BLaER1 treated with 17β-estradiol and CSF1 and Interleukin-3, amounts not matched to agents 10 nM and 100 nM (cell line): ENCODE measurements around the gene ITGB5.
"Not testable (repeated sequence)": the region's sequence is repeated elsewhere in the genome, so short reads cannot be mapped to it uniquely, and the experiment has no call there.

Experiments used
- H3K27ac ChIP-seq, 11 experiments: shearing (Covaris generic); formaldehyde crosslinking; 2 replicates each; pipeline ENCODE4 v1.8.1; 2022
- H3K27me3 ChIP-seq, 11 experiments: shearing (Covaris generic); formaldehyde crosslinking; 2 replicates each; pipeline ENCODE4 v1.8.1; 2022
- H3K36me3 ChIP-seq, 11 experiments: shearing (Covaris generic); formaldehyde crosslinking; 2 replicates each; pipeline ENCODE4 v1.8.1; 2022
- H3K4me1 ChIP-seq, 10 experiments: shearing (Covaris generic); formaldehyde crosslinking; 2 replicates each; pipeline ENCODE4 v1.8.1; 2022
- H3K4me2 ChIP-seq, 11 experiments: shearing (Covaris generic); formaldehyde crosslinking; 2 replicates each; pipeline ENCODE4 v1.8.1; 2022
- H3K4me3 ChIP-seq, 10 experiments: shearing (Covaris generic); formaldehyde crosslinking; 2 replicates each; pipeline ENCODE4 v1.8.1; 2022
- H3K9ac ChIP-seq, 11 experiments: shearing (Covaris generic); formaldehyde crosslinking; 2 replicates each; pipeline ENCODE4 v1.8.1; 2022
- H3K9me3 ChIP-seq, 11 experiments: shearing (Covaris generic); formaldehyde crosslinking; replicated peaks in 1 of 11; 2 replicates each; pipeline ENCODE4 v1.8.1; 2022
- H4K20me1 ChIP-seq, 11 experiments: shearing (Covaris generic); formaldehyde crosslinking; 2 replicates each; pipeline ENCODE4 v1.8.1; 2022
- Cebpa-rat ChIP-seq, 11 experiments: shearing (Covaris generic); IDR thresholded peaks; 2 replicates each; pipeline ENCODE4 v1.8.1; 2022

ITGB5 gene

GRCh38 chr3:124763206-124763605, 124.0 kb downstream of the ITGB5 start:
- no peak overlapping the region for H3K27ac ChIP-seq
- no peaks in the 10 kb centered on the region for H3K9me3 ChIP-seq
- H4K20me1 ChIP-seq: no peaks in the 10 kb centered on the region

DNA sequence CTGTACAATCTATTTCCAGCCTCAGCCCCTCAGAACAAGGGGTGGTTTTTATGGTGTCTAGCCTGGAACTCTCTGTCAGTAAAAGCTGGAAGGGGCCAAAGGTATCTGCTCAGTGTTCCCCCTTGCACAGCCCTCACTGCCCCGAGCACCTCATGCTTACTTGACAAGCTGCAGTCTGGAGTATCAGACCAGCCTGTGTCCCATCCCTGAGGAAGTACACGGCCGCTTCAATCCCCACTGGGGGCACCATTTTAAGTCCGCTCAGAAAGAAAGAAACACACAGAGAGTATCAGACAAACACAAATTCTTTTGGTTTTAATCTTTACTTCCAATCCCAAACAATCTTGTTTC, 124.5 kb downstream of the ITGB5 start:
- Histone ChIP-seq H3K36me3 (peaks cover 0 to 48% (median 0%) of the 10 kb centered on the region in 11 experiments; a peak in 5 of 22 replicates), H3K9ac (no peak overlapping the region), H3K27ac (no peak overlapping the region), H3K27me3 (no peaks in the 10 kb centered on the region), H3K9me3 (no peaks in the 10 kb centered on the region), H3K4me1 (peaks cover 10 to 31% (median 23%) of the 10 kb centered on the region in 10 experiments), H3K4me3 (no peak overlapping the region), H4K20me1 (no peaks in the 10 kb centered on the region), H3K4me2 (peak overlapping the region in 10 of 11 experiments; percentile 15 to 61 (median 39); a peak in 8 of 22 replicates)
- TF ChIP-seq Cebpa-rat (IDR thresholded peaks at IDR 0.05): no peak

More at GRCh38 chr3:124763206-124763605, 124.0 kb downstream of the ITGB5 start:
- TF ChIP-seq Cebpa-rat (IDR thresholded peaks at IDR 0.05): no peak
- Histone ChIP-seq H3K36me3 (peaks cover 0 to 54% (median 0%) of the 10 kb centered on the region in 11 experiments; a peak in 5 of 22 replicates), H3K4me2 (no peak overlapping the region; a peak in 1 of 22 replicates), H3K9ac (no peak overlapping the region), H3K4me1 (peaks cover 10 to 31% (median 23%) of the 10 kb centered on the region in 10 experiments), H3K4me3 (no peak overlapping the region), H3K27me3 (no peaks in the 10 kb centered on the region)

DNA sequence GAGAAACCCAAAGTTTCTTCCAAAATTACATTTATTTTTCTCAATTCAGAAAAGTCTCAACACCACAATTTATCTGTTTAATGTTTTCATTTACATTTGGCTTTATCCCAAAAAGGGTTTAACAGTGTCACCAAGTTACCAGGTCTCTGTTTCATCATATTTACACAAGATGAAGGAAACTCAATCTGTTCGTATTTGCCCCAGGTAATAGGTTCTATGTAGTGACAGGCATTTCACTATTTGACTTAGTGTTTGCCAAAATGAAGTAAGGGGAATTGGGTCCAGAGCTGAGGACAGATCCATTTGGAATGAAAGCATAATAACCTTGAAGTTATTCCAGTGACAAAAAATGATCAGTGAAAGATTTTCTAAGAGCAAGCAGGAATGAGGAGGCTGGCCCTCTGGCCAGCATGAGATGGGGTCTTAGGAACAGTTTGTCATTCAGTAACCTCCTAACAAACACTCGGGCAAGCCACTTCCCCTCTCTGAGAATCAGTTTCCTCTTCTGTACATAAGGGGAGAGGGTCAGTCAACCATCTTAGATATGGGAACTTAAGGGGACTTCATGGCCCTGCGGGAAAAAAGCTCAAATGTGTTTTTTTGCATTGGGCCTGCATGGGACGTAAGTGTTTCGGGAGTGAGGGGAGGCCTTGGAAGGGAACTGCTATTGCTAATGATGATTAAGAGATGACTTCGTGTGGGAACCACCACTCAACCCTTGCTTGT, 125.1 kb downstream of the ITGB5 start:
- H3K9me3 ChIP-seq: no peaks in the 10 kb centered on the region
- no peaks in the 10 kb centered on the region for H3K27me3 ChIP-seq
- H3K27ac ChIP-seq: no peak overlapping the region
- no peak for TF ChIP-seq Cebpa-rat (IDR thresholded peaks at IDR 0.05)
- H3K4me1 ChIP-seq: peaks cover 10 to 31% (median 23%) of the 10 kb centered on the region in 10 experiments
- peaks cover 0 to 43% (median 0%) of the 10 kb centered on the region in 11 experiments; a peak in 5 of 22 replicates for H3K36me3 ChIP-seq
- H3K9ac ChIP-seq: no peak overlapping the region
- peak overlapping the region; percentile 15 to 61 (median 44); a peak in 14 of 22 replicates for H3K4me2 ChIP-seq
- no peaks in the 10 kb centered on the region for H4K20me1 ChIP-seq
- no peak overlapping the region for H3K4me3 ChIP-seq

- no peak overlapping the region for H3K4me3 ChIP-seq
- no peaks in the 10 kb centered on the region for H3K9me3 ChIP-seq
- peaks cover 10 to 31% (median 23%) of the 10 kb centered on the region in 10 experiments for H3K4me1 ChIP-seq
- no peak overlapping the region for H3K27ac ChIP-seq
- H3K9ac ChIP-seq: no peak overlapping the region
- peaks cover 0 to 35% (median 0%) of the 10 kb centered on the region in 11 experiments; a peak in 5 of 22 replicates for H3K36me3 ChIP-seq
- no peaks in the 10 kb centered on the region for H3K27me3 ChIP-seq
- H3K4me2 ChIP-seq: peak overlapping the region; percentile 13 to 61 (median 44); a peak in 18 of 22 replicates
- no peak for TF ChIP-seq Cebpa-rat (IDR thresholded peaks at IDR 0.05)
- H4K20me1 ChIP-seq: no peaks in the 10 kb centered on the region
Observed at GRCh38 chr3:124761250-124761796, 125.8 kb downstream of the ITGB5 start.

DNA sequence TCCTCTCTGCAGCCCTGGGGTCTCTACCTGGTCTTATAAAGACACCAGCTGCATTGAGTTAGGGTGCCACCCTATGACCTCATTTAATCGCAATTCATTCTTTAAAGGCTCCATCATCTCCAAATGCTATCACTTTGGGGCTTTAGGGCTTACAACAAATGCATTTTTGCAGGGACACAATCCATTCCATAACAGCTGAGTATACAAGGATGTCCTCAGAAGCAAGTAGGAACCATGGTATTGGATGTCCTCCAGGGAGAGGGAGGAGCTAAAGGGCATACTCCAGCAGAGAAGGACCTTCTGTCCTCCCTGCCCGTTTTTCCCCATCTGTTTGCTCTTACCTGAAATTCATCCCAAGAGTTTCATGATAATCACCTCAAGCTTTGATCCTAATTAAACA, 126.6 kb downstream of the ITGB5 start:
- no peaks in the 10 kb centered on the region for H3K27me3 ChIP-seq
- no peak overlapping the region for H3K9ac ChIP-seq
- H3K4me3 ChIP-seq: no peak overlapping the region
- H3K36me3 ChIP-seq: peaks cover 0 to 28% (median 0%) of the 10 kb centered on the region in 11 experiments; a peak in 5 of 22 replicates
- H3K4me2 ChIP-seq: no peak overlapping the region
- no peak overlapping the region for H3K27ac ChIP-seq
- H3K4me1 ChIP-seq: peaks cover 10 to 28% (median 21%) of the 10 kb centered on the region in 10 experiments
- H3K9me3 ChIP-seq: no peaks in the 10 kb centered on the region
- TF ChIP-seq Cebpa-rat (IDR thresholded peaks at IDR 0.05): no peak
- no peaks in the 10 kb centered on the region for H4K20me1 ChIP-seq

DNA sequence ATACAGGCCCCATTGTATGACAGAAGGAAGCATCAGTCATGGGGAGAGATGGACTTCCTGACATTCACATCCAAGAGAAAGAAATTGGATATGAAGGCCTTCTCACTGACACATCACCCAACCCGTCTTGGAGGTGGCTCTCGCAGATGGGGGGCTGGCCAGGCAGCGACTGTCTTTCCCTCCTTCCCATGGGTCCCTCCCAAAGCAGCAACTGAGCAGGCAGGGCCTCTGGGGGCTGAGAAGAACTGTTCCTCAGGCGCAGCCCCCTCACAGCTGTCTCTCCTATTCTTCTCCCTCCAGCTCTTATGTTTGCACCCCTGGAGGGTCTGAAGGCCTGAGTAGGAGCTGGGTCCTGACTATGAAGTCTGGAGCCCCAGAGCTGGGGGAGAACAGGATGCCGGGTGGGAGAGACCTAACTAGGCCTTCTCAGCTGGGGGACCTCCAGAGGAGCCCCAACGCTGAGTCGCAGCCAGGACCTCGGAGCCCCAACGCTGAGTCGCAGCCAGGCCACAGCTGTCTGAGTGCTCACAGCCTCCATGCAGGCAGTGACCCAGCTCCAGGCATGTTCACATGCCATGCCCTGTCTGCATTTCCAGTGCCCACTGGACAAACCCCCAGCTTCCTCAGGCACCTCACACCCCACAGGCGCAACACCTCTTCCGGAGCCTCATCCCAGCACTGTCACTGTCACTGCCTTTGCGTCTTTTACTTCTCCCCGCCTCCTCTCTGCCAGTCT, 127.3 kb downstream of the ITGB5 start:
- H3K9me3 ChIP-seq: no peaks in the 10 kb centered on the region
- H3K27ac ChIP-seq: no peak overlapping the region
- H3K4me2 ChIP-seq: no peak overlapping the region
- H3K4me3 ChIP-seq: no peak overlapping the region
- no peaks in the 10 kb centered on the region for H4K20me1 ChIP-seq
- H3K36me3 ChIP-seq: peaks cover 0 to 20% (median 0%) of the 10 kb centered on the region in 11 experiments; a peak in 5 of 22 replicates
- no peak for TF ChIP-seq Cebpa-rat (IDR thresholded peaks at IDR 0.05)
- H3K9ac ChIP-seq: no peak overlapping the region
- peaks cover 10 to 20% (median 16%) of the 10 kb centered on the region in 10 experiments for H3K4me1 ChIP-seq
- H3K27me3 ChIP-seq: no peaks in the 10 kb centered on the region

DNA sequence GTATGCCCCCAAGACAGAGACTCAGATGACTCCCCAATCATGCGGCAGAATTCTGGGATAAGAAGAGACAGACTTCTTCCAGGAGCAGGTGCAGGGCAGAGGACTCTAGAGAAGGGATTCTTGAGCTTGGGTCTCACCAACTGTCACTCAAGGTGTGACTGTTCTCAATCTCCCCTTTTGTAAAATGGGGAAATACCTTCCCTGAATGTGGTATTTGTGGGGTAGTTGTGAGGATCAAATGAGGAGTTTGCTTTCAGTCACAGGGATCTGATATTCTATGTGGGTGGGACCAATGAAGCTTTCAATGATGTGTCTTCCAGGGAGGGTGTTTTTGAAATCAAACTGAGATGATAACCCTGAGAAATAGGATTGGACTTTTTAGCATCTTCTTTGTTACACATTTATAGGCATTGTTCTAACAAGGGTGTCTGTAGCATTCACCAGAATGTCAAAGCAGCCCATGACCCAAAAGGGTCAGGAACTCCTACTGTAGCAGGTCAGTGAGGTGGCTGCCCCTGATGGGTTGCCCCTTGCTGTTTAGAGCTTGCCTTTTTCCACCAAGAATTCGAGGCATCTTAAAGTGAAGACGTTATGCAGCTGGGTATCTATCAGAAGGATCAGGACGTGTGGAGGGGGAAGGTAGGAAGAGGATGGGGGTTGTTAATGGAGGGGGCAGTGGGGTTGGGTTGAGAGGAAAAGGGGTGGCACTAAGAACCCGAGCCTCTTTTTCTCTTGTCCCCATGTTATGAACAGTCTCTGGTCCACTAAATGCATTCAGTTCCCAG, 128.1 kb downstream of the ITGB5 start:
- Histone ChIP-seq H4K20me1 (no peaks in the 10 kb centered on the region), H3K9me3 (no peaks in the 10 kb centered on the region), H3K4me3 (no peak overlapping the region), H3K4me1 (peaks cover 10 to 20% (median 15%) of the 10 kb centered on the region in 10 experiments), H3K27ac (no peak overlapping the region), H3K27me3 (no peaks in the 10 kb centered on the region), H3K4me2 (no peak overlapping the region), H3K9ac (no peak overlapping the region), H3K36me3 (peaks cover 0 to 12% (median 0%) of the 10 kb centered on the region in 11 experiments; a peak in 5 of 22 replicates)
- no peak for TF ChIP-seq Cebpa-rat (IDR thresholded peaks at IDR 0.05)

DNA sequence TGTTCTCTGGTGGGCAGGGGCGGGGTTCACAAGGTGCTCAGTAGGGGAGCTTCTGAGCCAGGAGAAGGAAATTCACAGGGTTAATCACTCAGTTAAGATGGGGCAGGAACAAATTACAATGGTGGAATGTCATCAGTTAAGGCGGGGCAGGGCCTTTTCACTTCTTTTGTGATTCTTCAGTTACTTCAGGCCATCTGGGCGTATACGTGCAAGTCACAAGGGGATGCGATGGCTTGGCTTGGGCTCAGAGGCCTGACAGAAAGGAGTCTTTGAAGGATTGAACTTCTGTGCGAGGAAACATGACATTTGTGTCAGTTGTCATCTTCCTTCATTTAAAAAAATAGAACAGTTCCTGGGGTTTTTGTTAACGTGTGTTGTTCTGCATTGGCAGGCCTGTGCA, 129.2 kb downstream of the ITGB5 start:
- H3K27me3 ChIP-seq, H3K36me3 ChIP-seq, H3K27ac ChIP-seq, H3K9me3 ChIP-seq, H3K9ac ChIP-seq, H4K20me1 ChIP-seq, H3K4me3 ChIP-seq, H3K4me2 ChIP-seq: not testable (repeated sequence)
- H3K4me1 ChIP-seq: peaks cover 10 to 17% (median 15%) of the 10 kb centered on the region in 10 experiments
